Activated CD4-positive, alpha-beta T cell treated with anti-CD3 and anti-CD28 coated beads, Interleukin-2, amount 10 ng/mL, durations not matched to agents 24 days and 14 days (primary cell): ENCODE data around the gene SHB. TPM values are rescaled to one million over a fixed set of nuclear protein-coding genes. Genes with fewer than 3 reads are reported as not detected.

Experiments
- DNase-seq: peaks from one replicate; pipeline ENCODE4 v3.0.0; 2022
- H3K27ac Mint-ChIP-seq: one replicate; pipeline ENCODE4 v1.8.0; 2022; ENCODE audit warnings: mild to moderate bottlenecking, mixed read lengths
- H3K27me3 Mint-ChIP-seq: one replicate; pipeline ENCODE4 v1.8.0; 2022; ENCODE audit warnings: mixed read lengths
- H3K36me3 Mint-ChIP-seq: one replicate; pipeline ENCODE4 v1.8.0; 2022; ENCODE audit warnings: low read depth, mild to moderate bottlenecking, mixed read lengths
- H3K4me1 Mint-ChIP-seq: one replicate; pipeline ENCODE4 v1.8.0; 2021; ENCODE audit warnings: mixed read lengths
- H3K4me3 Mint-ChIP-seq: one replicate; pipeline ENCODE4 v1.8.0; 2022; ENCODE audit warnings: mild to moderate bottlenecking, moderate library complexity, mixed read lengths
- H3K9me3 Mint-ChIP-seq: one replicate; pipeline ENCODE4 v1.8.0; 2021; ENCODE audit warnings: mixed read lengths
- intact Hi-C: fragments of 100-400 bp; cut with micrococcal nuclease; formaldehyde crosslinking; loops from one replicate; pipeline ENCODE4 v1.15.1; 2023
- total RNA-seq: library from RNA; stranded (reverse); gene quantifications from 2 replicates; pipeline ENCODE4 v1.2.3, GENCODE V29; 2022

The SHB gene
- total RNA-seq, 1 donor from 2014 or later: 2.1 TPM

DNA sequence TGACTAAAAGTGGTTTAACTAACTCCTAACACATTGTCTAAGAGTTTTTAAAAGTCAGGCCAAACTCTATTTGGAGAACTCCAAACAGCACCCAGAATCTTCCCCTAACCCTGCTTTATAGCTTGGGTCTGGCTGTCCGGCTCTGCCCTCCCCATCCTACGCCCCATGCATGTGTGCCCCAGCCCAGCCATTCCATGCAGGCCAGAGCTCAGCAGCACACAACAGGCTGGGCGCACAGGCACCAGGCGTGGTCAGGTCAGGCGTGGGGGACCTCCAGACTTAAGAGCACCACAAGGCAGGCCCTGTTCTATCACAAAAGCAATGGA is 31.1 kb downstream of the SHB start:
- peaks cover 2% of the 10 kb centered on the region for H3K27me3 Mint-ChIP-seq
- H3K4me1 Mint-ChIP-seq: peaks cover 4% of the 10 kb centered on the region
- no peaks in the 10 kb centered on the region for H3K9me3 Mint-ChIP-seq
- no peak overlapping the region for H3K27ac Mint-ChIP-seq
- no peaks in the 10 kb centered on the region for H3K36me3 Mint-ChIP-seq
- H3K4me3 Mint-ChIP-seq: no peak overlapping the region
- no peak for DNase-seq
- intact Hi-C loops: no loop called here

DNA sequence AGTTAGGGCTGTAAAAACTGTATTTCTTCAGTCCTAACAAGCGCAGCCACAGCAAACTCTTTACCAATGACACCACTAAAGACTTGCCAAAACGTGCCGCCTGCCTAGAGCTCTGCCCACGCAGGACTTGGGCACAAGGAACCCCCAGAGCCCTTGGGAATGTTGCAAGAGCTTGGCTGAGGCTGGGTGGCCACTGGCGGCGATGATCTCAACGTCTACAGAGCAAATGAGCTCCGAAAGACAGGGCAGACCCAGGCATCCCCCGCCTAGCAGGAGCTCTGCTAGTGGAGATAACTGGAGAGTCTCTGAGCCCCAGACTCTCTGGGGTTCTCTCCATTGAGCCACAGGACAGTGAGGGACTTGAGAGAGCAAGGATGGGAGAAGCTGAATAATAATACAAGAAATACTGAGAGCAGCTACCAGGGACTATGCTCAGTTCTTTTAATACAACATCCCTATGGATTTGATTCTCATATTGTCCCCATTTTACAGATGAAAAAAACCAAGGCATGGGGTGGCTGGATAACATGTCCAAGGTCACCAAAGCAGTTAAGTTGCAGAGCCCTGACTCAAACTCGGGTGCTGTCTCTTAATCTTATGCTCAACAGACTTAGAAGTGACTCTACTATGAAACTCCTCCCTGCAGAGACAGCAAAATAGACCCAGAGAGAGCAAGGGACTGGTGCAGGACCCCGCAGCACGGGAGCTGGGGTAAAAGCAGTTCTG is 32.5 kb downstream of the SHB start:
- Mint-ChIP-seq H3K36me3 (no peaks in the 10 kb centered on the region), H3K4me3 (no peak overlapping the region), H3K4me1 (peaks cover 4% of the 10 kb centered on the region), H3K27ac (no peak overlapping the region), H3K27me3 (peaks cover 2% of the 10 kb centered on the region), H3K9me3 (no peaks in the 10 kb centered on the region)
- intact Hi-C loops: no loop called here
- DNase-seq: no peak

DNA sequence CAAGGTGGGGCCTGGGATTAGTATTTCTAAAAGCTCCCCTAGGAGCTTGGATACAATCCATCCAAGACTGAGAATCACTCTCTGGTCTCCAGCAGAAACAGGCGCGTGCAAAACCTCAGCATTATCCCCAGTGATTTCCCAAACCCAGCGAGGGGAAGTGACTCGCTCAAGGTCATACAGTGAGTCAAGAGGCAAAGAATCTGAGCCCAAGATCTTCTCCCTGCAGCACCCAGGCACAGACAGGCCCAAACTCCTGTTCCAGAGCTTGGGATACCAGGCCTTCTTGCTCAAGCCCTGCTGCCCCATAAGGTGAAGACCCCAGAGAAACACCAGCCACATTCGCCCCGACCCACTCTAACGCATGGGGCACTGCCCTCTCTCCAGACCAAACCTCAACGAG is 33.2 kb downstream of the SHB start:
- H3K4me1 Mint-ChIP-seq: peaks cover 4% of the 10 kb centered on the region
- H3K27ac Mint-ChIP-seq: no peak overlapping the region
- no peak overlapping the region for H3K4me3 Mint-ChIP-seq
- intact Hi-C loops: no loop called here
- H3K9me3 Mint-ChIP-seq: no peaks in the 10 kb centered on the region
- peaks cover 2% of the 10 kb centered on the region for H3K27me3 Mint-ChIP-seq
- no peak for DNase-seq
- H3K36me3 Mint-ChIP-seq: no peaks in the 10 kb centered on the region

DNA sequence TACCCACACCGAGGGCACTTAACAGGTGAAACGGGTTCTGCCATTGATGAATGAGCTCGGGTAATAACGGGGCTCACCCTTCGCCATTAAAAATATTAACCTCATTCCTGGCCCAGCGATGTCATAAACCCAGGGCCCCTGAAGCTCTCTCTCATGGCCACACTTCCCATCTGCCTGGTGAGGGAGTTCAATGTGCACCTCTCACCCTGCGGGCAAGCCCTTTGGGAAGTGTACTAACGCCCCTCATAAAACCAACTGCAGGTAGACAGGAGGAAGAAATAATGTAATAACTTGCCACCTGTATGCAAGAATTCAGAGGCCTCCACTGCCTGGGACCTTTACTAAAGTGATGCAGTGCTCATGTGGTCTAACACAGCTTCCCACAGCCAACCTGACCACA is 35.1 kb downstream of the SHB start:
- Mint-ChIP-seq H3K4me1 (peaks cover 9% of the 10 kb centered on the region), H3K36me3 (no peaks in the 10 kb centered on the region), H3K27ac (no peak overlapping the region), H3K27me3 (no peaks in the 10 kb centered on the region), H3K9me3 (no peaks in the 10 kb centered on the region), H3K4me3 (no peak overlapping the region)
- DNase-seq: no peak
- intact Hi-C loops: no loop called here

DNA sequence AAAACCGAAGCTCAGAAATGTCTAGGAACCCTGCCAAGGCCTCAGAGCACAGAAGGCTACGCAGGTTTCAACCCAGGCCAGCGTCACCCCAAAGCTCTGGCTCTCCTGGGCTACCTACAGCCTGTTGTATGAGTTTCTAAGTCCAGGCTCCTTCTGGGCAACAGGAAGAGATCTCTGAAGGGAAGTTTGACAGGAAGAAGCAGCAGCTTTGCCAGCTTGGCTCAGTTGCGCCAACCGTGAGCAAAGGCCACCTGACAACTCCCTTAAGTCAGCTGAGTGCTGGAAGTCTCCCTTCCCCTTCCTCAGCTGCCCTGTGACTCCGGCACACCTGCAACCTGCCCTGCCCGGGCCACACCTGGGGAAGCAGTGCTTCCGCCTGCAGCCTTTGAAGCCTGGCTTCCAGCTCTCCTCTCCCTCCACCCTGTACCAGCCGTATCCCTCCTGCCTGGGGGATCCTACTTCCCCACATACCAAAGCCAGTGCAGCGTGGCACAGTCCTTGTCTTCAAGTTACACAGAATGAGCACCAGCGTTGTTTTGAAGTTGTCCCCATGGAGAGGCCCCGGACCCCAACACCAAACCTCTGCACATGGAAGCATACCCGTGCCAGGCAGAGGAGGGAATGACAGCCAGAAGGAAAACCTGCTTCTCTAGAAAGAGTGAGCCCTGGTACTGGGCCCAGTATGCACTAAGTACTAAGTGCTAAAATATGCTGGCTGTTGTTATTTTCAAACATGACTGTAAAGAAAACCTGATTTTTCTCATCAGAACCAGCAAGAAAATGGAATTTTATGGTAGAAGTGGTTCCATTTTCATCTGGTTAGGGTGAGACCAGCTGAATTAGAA is 36.5 kb downstream of the SHB start:
- intact Hi-C loops: no loop called here
- no peaks in the 10 kb centered on the region for H3K36me3 Mint-ChIP-seq
- H3K4me3 Mint-ChIP-seq: no peak overlapping the region
- H3K27me3 Mint-ChIP-seq: no peaks in the 10 kb centered on the region
- no peaks in the 10 kb centered on the region for H3K9me3 Mint-ChIP-seq
- DNase-seq: no peak
- peaks cover 9% of the 10 kb centered on the region for H3K4me1 Mint-ChIP-seq
- H3K27ac Mint-ChIP-seq: no peak overlapping the region

DNA sequence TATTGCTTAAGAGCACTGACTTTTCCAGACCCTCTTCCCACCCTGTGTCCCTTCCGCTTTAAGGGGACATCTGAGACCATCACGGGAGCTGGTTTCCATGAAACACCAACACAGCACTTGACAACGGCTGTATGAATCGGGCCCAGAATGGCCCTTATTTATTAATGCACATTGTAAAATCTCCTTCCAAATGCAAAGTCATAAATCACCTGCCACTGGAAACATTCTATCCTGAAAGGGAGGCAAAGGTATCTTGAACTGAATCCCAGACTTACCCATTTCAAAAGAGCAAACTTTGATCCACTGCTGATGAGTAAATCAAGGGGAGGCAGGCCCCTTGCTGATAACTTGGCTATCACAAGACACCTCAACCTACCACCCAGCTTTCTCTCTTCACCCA is 37.4 kb downstream of the SHB start:
- no peaks in the 10 kb centered on the region for H3K36me3 Mint-ChIP-seq
- peaks cover 9% of the 10 kb centered on the region for H3K4me1 Mint-ChIP-seq
- H3K27ac Mint-ChIP-seq: no peak overlapping the region
- H3K4me3 Mint-ChIP-seq: no peak overlapping the region
- H3K27me3 Mint-ChIP-seq: no peaks in the 10 kb centered on the region
- no peaks in the 10 kb centered on the region for H3K9me3 Mint-ChIP-seq
- no peak for DNase-seq
- intact Hi-C loops: no loop called here

DNA sequence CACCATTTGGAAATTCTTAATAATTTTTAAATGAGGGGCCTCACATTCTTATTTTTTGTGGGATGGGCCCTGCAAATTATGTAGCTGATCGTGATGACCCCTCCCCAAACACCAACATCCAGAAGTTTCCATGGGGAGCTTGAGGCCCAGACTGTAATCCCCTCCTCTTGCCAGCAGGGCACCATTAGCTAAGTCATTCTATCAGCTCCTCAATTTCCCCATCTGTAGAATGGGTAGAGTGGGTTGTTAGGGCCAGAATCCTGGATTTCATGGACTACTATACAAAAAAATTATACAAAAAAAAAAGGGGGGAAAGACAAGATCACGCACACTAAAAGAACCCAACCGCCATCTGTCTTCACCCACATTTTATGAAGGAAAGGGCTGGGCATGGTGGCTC is 38.4 kb downstream of the SHB start:
- DNase-seq: no peak

DNA sequence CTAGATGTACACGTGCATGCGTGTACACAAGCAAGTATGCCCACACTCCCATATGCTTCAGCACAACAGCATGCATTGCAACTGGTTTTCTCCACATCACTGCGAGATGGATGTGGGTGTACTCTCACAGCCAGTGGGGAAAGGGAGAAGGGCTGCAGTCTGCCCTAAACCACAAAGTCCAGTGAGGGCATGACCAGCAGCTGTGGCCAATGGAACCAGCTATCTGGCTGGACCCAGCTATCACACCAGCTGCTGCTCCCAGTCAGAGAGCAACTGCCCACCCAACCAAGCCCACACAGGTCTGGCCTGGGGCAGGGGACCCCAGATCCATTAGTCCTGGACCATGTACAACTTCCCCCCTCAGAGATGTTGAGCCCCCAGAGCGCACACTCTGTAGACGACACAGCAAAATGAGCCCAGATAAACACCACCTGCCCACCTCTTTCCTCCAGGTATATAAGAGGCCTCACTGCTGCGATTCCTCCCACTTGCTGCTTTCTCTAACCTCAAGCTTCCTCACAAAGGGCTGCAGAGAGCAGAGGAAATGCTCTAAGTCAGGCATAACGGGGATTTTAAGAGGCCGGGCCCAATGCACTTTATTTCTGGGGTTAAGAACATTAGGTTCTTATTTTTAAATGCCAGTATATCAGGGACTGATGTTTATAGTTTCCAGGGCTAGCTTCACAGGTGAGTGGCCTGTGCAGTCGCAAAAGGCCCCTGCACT is 39.0 kb downstream of the SHB start:
- DNase-seq: no peak
- Mint-ChIP-seq H3K4me1 (peaks cover 6% of the 10 kb centered on the region), H3K27me3 (no peaks in the 10 kb centered on the region), H3K36me3 (no peaks in the 10 kb centered on the region), H3K27ac (no peak overlapping the region), H3K4me3 (no peak overlapping the region), H3K9me3 (no peaks in the 10 kb centered on the region)
- intact Hi-C loops: no loop called here

More for the DNA sequence above, 38.4 kb downstream of the SHB start:
- Mint-ChIP-seq H3K9me3 (no peaks in the 10 kb centered on the region), H3K4me3 (no peak overlapping the region), H3K27me3 (no peaks in the 10 kb centered on the region), H3K36me3 (no peaks in the 10 kb centered on the region), H3K27ac (no peak overlapping the region), H3K4me1 (peaks cover 6% of the 10 kb centered on the region)
- intact Hi-C loops: no loop called here

DNA sequence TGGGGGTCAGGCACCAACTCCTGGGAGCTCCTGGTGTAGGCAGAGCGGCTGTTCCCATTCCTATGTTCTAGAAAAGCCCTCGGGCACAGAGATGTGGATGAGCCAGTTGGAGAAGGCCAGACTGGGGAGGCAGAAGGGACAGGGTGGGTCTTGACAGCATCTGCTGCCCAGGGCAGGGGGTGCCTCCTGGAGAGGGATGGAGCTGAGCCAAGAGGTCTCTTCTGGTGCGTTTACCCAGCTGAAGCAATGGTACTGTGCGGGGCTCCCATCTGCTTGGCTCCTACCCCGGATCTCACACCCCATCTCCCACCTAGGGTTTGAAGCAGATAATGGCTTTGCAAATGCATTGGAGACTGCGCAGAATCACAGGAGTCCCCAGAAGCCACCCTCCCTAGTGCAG is 41.3 kb downstream of the SHB start:
- intact Hi-C loops: no loop called here
- Mint-ChIP-seq H3K27me3 (no peaks in the 10 kb centered on the region), H3K4me3 (no peak overlapping the region), H3K36me3 (no peaks in the 10 kb centered on the region), H3K9me3 (no peaks in the 10 kb centered on the region), H3K27ac (no peak overlapping the region), H3K4me1 (peaks cover 6% of the 10 kb centered on the region)
- DNase-seq: no peak

DNA sequence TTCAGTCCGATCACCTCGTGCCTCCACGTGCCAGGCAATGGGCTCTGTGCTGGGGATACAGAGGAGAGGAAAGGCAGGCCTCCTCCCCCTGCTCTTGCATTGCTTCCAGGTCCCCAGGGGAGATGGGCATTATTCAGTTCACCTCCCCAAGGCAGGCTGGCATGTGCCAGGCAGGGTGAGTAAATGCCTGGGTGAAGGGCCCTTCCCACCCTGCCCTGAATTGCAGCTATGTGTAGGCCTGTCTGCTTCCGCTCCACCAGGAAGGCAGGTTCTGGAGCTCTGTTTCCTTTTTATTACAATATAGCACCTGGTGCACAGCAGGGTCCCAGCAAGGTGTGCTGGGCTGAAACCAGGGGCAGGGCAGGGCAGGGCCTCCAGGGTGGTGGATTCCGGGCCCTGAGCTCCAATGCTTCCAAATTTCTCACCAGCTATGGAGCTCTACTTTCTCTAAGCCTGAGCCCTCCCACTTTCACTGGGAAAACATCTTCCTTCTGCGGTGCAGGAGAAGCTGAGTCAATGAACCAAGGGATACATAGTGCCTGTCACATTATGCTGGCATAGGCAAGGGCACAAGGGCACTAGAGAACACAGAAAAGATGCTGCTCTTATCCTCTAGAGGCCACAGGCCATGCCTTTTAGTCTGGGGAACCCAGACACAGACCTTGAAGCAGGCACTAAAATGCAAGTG is 42.0 kb downstream of the SHB start:
- intact Hi-C loops: no loop called here
- Mint-ChIP-seq H3K36me3 (no peaks in the 10 kb centered on the region), H3K27me3 (no peaks in the 10 kb centered on the region), H3K4me3 (no peak overlapping the region), H3K4me1 (peaks cover 6% of the 10 kb centered on the region), H3K27ac (no peak overlapping the region), H3K9me3 (no peaks in the 10 kb centered on the region)
- DNase-seq: no peak

DNA sequence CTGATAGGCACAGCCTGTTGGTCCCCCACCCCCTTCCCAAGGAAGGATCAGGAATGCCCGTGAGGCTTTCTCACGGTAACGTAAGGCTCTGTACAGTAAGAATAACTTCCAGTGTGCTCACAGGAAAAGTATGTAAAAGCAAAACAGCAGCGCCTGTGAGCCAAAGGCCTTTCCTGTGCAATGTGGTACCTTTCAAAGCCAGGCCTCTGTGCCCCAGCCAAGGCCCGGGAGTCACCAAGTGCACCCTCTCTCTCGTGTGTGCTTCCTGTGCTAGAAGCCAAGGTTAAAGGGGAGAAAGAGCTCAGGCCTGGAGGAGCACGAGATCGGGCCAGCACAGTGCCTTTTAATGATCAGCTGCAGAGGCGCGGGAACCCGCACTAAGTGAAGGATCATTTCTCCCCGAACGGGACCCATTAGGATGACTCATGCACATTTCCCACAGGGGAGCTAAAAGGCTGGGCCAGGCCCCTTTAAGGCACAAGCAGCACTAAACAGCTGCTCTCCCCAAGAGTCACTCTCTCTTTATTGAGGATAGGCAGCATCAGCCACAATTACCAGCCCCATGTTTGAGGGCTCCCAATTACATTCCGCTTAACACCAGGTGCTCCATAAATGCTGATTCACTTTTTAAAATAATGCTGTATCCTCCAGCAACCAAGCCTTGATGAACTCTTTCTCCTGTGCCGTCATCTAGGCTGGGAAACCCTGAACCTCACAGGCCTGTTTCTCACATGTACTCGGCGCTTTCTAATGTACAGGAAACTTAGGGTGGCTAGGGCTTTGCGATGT is 42.8 kb downstream of the SHB start:
- H3K4me1 Mint-ChIP-seq: peaks cover 6% of the 10 kb centered on the region
- intact Hi-C loops: no loop called here
- H3K4me3 Mint-ChIP-seq: no peak overlapping the region
- H3K36me3 Mint-ChIP-seq: no peaks in the 10 kb centered on the region
- DNase-seq: no peak
- no peaks in the 10 kb centered on the region for H3K9me3 Mint-ChIP-seq
- no peak overlapping the region for H3K27ac Mint-ChIP-seq
- H3K27me3 Mint-ChIP-seq: no peaks in the 10 kb centered on the region

DNA sequence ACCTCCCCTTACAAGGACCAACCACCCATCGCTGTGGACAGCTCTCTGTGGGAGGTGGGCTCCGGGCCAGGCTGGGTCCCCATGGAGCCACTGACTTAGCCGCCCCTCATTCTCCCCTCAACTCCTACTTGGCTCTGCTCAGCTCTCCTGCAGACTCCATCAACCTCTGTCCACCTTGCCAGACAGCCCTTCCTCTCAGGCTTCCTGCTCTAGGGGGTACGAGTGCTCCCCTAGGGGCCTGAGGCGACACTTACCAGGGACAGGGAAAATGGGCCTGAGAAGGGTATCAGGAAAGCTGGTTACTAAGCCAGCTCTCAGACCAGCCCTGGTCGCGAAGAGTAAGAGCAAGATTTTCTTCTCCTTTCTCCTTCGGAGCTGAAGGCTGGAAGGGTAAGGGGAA is 43.9 kb downstream of the SHB start:
- H3K4me3 Mint-ChIP-seq: no peak overlapping the region
- peaks cover 5% of the 10 kb centered on the region for H3K4me1 Mint-ChIP-seq
- H3K27me3 Mint-ChIP-seq: no peaks in the 10 kb centered on the region
- H3K9me3 Mint-ChIP-seq: no peaks in the 10 kb centered on the region
- no peaks in the 10 kb centered on the region for H3K36me3 Mint-ChIP-seq
- intact Hi-C loops: no loop called here
- H3K27ac Mint-ChIP-seq: no peak overlapping the region
- no peak for DNase-seq

DNA sequence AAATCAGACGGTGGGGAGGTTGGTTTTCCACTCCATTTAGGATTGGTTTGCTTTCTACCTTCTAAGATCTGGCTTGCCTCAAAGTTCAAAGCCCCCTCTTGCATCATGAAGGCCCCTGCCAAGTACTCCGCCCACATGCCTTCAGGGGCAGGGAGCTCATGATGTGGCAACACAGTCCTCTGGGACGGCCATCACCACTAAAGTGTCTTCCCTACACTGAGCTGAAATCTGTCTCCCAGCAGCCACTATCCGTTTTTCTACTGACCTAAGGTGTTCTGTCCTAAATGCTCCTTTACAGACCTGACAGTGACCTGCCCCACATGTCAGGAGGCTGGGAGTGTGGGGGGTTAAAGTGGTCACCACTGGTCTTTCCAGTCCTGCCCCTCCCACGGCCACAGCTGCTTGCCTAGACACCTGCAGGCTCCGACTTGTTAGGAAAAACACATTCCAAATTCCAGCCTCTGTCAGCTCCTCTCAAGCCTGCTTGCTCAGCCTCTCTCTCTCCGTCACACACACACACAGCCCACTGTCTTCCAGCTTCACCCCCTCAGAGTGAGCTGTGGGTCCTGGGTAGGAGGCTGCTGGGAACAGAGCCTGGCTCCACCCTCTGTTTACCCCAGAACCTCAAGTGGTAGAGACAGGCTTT is 44.9 kb downstream of the SHB start:
- Mint-ChIP-seq H3K27ac (no peak overlapping the region), H3K4me3 (no peak overlapping the region), H3K36me3 (no peaks in the 10 kb centered on the region), H3K4me1 (no peaks in the 10 kb centered on the region), H3K27me3 (no peaks in the 10 kb centered on the region), H3K9me3 (no peaks in the 10 kb centered on the region)
- intact Hi-C loops: no loop called here
- no peak for DNase-seq
